Astrocyte (in vitro differentiated cells and primary cell): ENCODE data around the gene STK17A. TPM values are rescaled to one million over a fixed set of nuclear protein-coding genes. Genes with fewer than 3 reads are reported as not detected.

Experiments
- DNase-seq: peaks from one replicate; pipeline ENCODE4 v3.0.0-alpha.2; 2010; ENCODE audit warnings: low read depth
- FAIRE-seq: peaks from 2 replicates; lab custom pipeline; 2011; peaks lifted over from hg19 to GRCh38; lab: Jason Lieb, UNC
- H2AFZ ChIP-seq: 2 replicates; pipeline ENCODE4 v1.6.0; 2012; ENCODE audit warnings: low read depth, low read length, inconsistent platforms
- H3K27ac ChIP-seq: 2 replicates; pipeline ENCODE4 v1.5.1; 2011; ENCODE audit warnings: low read depth, low read length, inconsistent platforms
- H3K27me3 ChIP-seq: 2 replicates; pipeline ENCODE4 v1.6.0; 2011; ENCODE audit warnings: low read length, inconsistent platforms; ENCODE audit not compliant: insufficient read depth
- H3K36me3 ChIP-seq: 2 replicates; pipeline ENCODE4 v1.5.1; 2011; ENCODE audit warnings: low read length, inconsistent platforms; ENCODE audit not compliant: insufficient read depth
- H3K4me1 ChIP-seq: 2 replicates; pipeline ENCODE4 v1.5.1; 2011; ENCODE audit warnings: low read length, inconsistent platforms; ENCODE audit not compliant: insufficient read depth
- H3K4me2 ChIP-seq: 2 replicates; pipeline ENCODE4 v1.6.0; 2012; ENCODE audit warnings: low read length, inconsistent platforms
- H3K4me3 ChIP-seq: 2 replicates; pipeline ENCODE4 v1.5.1; 2011; ENCODE audit warnings: low read depth, mild to moderate bottlenecking, low read length, inconsistent platforms; ENCODE audit not compliant: insufficient read depth
- H3K79me2 ChIP-seq: 2 replicates; pipeline ENCODE4 v1.6.0; 2012; ENCODE audit warnings: mild to moderate bottlenecking, low read length, inconsistent platforms; ENCODE audit not compliant: insufficient read depth
- H3K9ac ChIP-seq: 2 replicates; pipeline ENCODE4 v1.6.0; 2012; ENCODE audit warnings: mild to moderate bottlenecking, low read length, inconsistent platforms
- H3K9me3 ChIP-seq: 2 replicates; pipeline ENCODE4 v1.5.1; 2012; ENCODE audit warnings: low read depth, mild to moderate bottlenecking, low read length, inconsistent platforms; ENCODE audit not compliant: insufficient read depth
- H4K20me1 ChIP-seq: 2 replicates; pipeline ENCODE4 v1.6.0; 2012; ENCODE audit warnings: low read length, inconsistent platforms; ENCODE audit not compliant: insufficient read depth
- H3K27ac Mint-ChIP-seq: one replicate; pipeline ENCODE4 v1.8.0; 2021; ENCODE audit warnings: mild to moderate bottlenecking, mixed read lengths; ENCODE audit not compliant: unreplicated experiment
- H3K27me3 Mint-ChIP-seq: one replicate; pipeline ENCODE4 v1.8.0; 2021; ENCODE audit warnings: low read depth, mixed read lengths; ENCODE audit not compliant: unreplicated experiment
- H3K36me3 Mint-ChIP-seq: one replicate; pipeline ENCODE4 v1.8.0; 2021; ENCODE audit warnings: low read depth, mixed read lengths; ENCODE audit not compliant: unreplicated experiment
- H3K4me1 Mint-ChIP-seq: one replicate; pipeline ENCODE4 v1.8.0; 2021; ENCODE audit warnings: low read depth, mixed read lengths; ENCODE audit not compliant: unreplicated experiment
- H3K4me3 Mint-ChIP-seq: one replicate; pipeline ENCODE4 v1.8.0; 2021; ENCODE audit warnings: mild to moderate bottlenecking, moderate library complexity, mixed read lengths; ENCODE audit not compliant: unreplicated experiment
- H3K9me3 Mint-ChIP-seq: one replicate; pipeline ENCODE4 v1.8.0; 2021; ENCODE audit warnings: mild to moderate bottlenecking, mixed read lengths; ENCODE audit not compliant: unreplicated experiment
- CTCF ChIP-seq: IDR thresholded peaks from 2 replicates; pipeline ENCODE4 v1.5.1; 2011; ENCODE audit warnings: low read depth, mild to moderate bottlenecking, inconsistent platforms, low read length, moderate library complexity; ENCODE audit not compliant: insufficient read depth
- EZH2 ChIP-seq: IDR thresholded peaks from 2 replicates; pipeline ENCODE4 v1.6.1; 2012; ENCODE audit warnings: mild to moderate bottlenecking, low read length, inconsistent platforms; ENCODE audit not compliant: insufficient read depth
- total RNA-seq: library from RNA; stranded (reverse); gene quantifications from 2 replicates; pipeline ENCODE4 v1.2.1, GENCODE V29; 2021

Gene STK17A
- total RNA-seq, 1 donor from 2014 or later = 38.4 TPM

DNA sequence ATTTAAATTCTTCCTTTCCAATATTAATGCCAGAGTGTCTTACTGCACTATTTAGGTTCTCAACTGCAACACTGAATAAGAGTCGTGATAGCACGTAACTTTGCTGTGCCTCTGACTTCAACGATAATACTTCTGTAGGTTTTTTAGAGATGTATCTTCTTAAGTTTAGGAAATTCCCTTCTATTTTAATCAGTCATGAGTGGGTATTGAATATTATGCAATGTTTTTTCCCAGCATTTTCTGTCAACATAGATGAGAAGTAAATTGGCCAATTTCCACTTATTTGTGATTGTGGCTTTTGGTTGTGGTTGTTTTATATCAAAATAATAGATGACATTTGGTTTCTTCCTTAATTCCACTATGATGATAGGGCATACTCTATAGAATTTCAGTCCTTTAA, 6.7 kb upstream of the STK17A start:
- H3K9me3 Mint-ChIP-seq = peaks cover 5% of the 10 kb centered on the region
- Histone ChIP-seq H3K4me3 (no peak overlapping the region), H3K27me3 (no peaks in the 10 kb centered on the region), H2AFZ (no peak overlapping the region), H3K79me2 (no peaks in the 10 kb centered on the region), H3K36me3 (no peaks in the 10 kb centered on the region), H3K9ac (no peak overlapping the region), H3K4me1 (no peaks in the 10 kb centered on the region), H3K9me3 (no peaks in the 10 kb centered on the region), H3K4me2 (no peak overlapping the region), H3K27ac (no peak overlapping the region), H4K20me1 (no peaks in the 10 kb centered on the region)
- H3K4me3 Mint-ChIP-seq = no peak overlapping the region
- no peak for FAIRE-seq
- H3K36me3 Mint-ChIP-seq = no peaks in the 10 kb centered on the region
- TF ChIP-seq EZH2 (no peak), CTCF (no peak)
- no peak overlapping the region for H3K27ac Mint-ChIP-seq
- peaks cover 16% of the 10 kb centered on the region for H3K4me1 Mint-ChIP-seq
- no peak for DNase-seq
- peaks cover under 1% of the 10 kb centered on the region for H3K27me3 Mint-ChIP-seq

DNA sequence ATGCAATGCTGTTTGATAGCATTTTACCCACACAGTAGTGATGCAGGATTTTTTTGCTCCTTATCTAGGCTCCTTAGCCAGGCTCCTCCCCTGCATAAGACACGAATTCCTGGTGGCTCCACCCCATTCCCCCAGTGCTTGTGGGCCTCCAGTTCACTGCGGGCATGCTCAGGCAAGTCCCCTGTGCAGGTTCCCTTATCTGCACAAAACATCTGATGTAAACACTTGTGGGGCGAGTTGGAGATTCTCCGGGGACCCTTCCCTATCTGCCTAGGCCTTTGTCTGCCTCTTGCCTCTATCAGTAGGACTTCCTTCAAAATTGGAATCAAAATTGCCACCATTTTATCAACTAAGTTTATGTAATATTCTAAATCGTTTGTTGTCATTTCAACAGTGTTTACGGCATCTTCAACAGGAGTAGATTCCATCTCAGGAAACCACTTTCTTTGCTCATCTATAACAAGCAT, 5.4 kb upstream of the STK17A start:
- DNase-seq (peak; percentile 61), FAIRE-seq (no peak)
- Mint-ChIP-seq H3K4me3 (peak overlapping the region; percentile 7), H3K27ac (peak overlapping the region; percentile 66), H3K4me1 (peaks cover 14% of the 10 kb centered on the region), H3K9me3 (peaks cover 5% of the 10 kb centered on the region), H3K36me3 (no peaks in the 10 kb centered on the region), H3K27me3 (peaks cover 6% of the 10 kb centered on the region)
- H3K9ac ChIP-seq = no peak overlapping the region
- TF ChIP-seq EZH2 (no peak), CTCF (no peak)
- H3K79me2 ChIP-seq = no peaks in the 10 kb centered on the region
- H3K27me3 ChIP-seq = peaks cover 4% of the 10 kb centered on the region
- H2AFZ ChIP-seq = peak overlapping the region; percentile 35
- H3K4me3 ChIP-seq = no peak overlapping the region
- H4K20me1 ChIP-seq = no peaks in the 10 kb centered on the region
- H3K36me3 ChIP-seq = no peaks in the 10 kb centered on the region
- H3K9me3 ChIP-seq = no peaks in the 10 kb centered on the region
- H3K4me2 ChIP-seq = no peak overlapping the region
- H3K27ac ChIP-seq = no peak overlapping the region
- H3K4me1 ChIP-seq = peaks cover 1% of the 10 kb centered on the region

DNA sequence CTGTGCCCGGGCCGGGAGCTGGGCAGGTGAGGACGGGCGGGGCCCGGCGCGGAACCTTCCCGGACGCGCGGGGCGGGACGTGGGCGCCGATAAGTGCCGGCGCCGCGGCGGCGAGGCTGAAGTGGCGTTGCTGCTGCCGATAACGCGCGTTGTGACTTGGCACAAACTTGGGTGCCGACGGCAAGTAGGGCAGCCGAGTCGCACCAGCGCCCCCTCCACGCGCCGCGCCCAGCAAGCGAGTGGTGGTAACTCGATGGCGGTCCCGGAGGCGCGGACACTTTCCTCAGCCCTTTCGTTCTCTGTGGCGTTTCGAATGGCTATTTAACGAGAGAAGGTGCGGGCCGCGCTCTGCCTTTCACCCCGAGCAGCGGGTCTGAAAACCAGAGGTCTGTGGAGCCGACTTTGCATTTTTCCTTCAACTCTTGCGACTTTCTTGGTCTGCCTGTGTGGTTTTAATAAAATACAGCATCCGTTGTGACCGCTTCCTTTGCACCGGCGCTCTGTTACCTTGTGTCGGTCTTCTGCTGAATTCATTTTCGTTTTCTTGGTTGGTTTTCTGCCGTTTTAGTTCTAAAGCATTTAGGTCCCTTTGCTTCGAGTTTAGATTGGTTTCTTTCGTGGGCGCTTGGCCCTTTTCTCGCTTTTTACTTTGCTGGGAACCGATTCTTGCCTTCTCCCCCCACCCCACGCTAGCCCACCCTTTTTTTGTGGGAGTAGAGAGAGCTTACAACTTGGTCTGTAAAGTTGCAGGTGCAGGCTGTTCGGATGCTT, 701 bp downstream of the STK17A start:
- no peaks in the 10 kb centered on the region for H3K9me3 Mint-ChIP-seq
- Histone ChIP-seq H3K9ac (peak overlapping the region; percentile 93), H3K4me2 (peak overlapping the region; percentile 86), H3K27me3 (peaks cover 4% of the 10 kb centered on the region), H3K36me3 (no peaks in the 10 kb centered on the region), H2AFZ (peak overlapping the region; percentile 27), H3K9me3 (no peaks in the 10 kb centered on the region), H3K79me2 (peaks cover 57% of the 10 kb centered on the region), H4K20me1 (peaks cover 47% of the 10 kb centered on the region), H3K4me3 (peak overlapping the region; percentile 84), H3K27ac (peak overlapping the region; percentile 82), H3K4me1 (peaks cover 7% of the 10 kb centered on the region)
- peak overlapping the region; percentile 94 for H3K4me3 Mint-ChIP-seq
- H3K27ac Mint-ChIP-seq = peak overlapping the region; percentile 70
- FAIRE-seq (no peak), DNase-seq (no peak)
- no peaks in the 10 kb centered on the region for H3K36me3 Mint-ChIP-seq
- TF ChIP-seq CTCF = no peak
- no peak for TF ChIP-seq EZH2
- peaks cover 6% of the 10 kb centered on the region for H3K27me3 Mint-ChIP-seq
- H3K4me1 Mint-ChIP-seq = peaks cover 12% of the 10 kb centered on the region
